ENCODE measurements around the gene DYNLRB2.

DYNLRB2 gene

GRCh38 chr16:80554033-80554432 lies 13.2 kb downstream of the DYNLRB2 start:
- no peak for DNase-seq

- no peak for DNase-seq
Observed at GRCh38 chr16:80556481-80556880, 15.7 kb downstream of the DYNLRB2 start.

DNA sequence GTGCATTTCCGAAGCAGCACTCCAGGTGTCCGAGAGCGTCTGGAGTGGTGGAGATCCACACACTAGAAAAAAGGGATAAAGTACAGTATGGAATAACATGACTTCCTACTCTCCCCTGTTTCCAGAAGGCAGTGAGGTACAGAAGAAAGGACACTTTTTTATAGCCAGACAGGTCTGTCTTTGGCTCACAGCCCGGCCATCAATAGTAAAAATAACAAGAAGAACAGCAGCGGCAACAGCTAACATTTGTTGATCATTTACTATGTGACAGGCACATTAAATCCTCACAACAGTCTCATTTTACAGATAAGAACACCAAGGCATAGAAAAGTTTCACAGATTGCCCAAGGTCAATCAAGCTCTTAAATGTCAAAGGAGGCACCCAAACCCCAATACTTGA lies 16.2 kb downstream of the DYNLRB2 start:
- DNase-seq: no peak

- DNase-seq: no peak
Observed at GRCh38 chr16:80559369-80559768, 18.6 kb downstream of the DYNLRB2 start.

- no peak for DNase-seq
Observed at GRCh38 chr16:80563066-80563465, 22.3 kb downstream of the DYNLRB2 start.

GRCh38 chr16:80564394-80564793 lies 23.6 kb downstream of the DYNLRB2 start:
- no peak for DNase-seq

GRCh38 chr16:80569440-80570105 lies 28.8 kb downstream of the DYNLRB2 start:
- peak; percentile 33 for DNase-seq

DNA sequence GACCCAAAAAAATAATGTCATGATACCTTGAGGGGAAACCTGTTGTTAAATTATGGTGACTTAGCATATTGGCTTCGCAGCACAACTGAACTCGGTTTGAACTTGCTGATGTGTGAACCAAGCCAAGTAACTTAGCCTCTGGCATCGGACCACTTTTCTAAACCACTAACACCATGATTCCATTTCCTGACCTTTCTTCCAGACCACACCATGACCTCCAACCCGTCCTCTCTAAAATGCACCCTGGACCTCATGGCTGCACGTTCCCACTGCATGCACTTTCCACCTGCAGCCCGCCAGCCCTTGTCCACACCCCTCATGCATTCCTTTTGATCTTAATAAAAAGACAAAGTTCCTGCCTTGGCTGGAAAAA lies 29.3 kb downstream of the DYNLRB2 start:
- DNase-seq: no peak

GRCh38 chr16:80573700-80574120 lies 32.9 kb downstream of the DYNLRB2 start:
- DNase-seq: no peak

- no peak for DNase-seq
Observed at GRCh38 chr16:80576343-80576912, 35.6 kb downstream of the DYNLRB2 start.

GRCh38 chr16:80577485-80578280 lies 36.9 kb downstream of the DYNLRB2 start:
- DNase-seq: no peak

DNA sequence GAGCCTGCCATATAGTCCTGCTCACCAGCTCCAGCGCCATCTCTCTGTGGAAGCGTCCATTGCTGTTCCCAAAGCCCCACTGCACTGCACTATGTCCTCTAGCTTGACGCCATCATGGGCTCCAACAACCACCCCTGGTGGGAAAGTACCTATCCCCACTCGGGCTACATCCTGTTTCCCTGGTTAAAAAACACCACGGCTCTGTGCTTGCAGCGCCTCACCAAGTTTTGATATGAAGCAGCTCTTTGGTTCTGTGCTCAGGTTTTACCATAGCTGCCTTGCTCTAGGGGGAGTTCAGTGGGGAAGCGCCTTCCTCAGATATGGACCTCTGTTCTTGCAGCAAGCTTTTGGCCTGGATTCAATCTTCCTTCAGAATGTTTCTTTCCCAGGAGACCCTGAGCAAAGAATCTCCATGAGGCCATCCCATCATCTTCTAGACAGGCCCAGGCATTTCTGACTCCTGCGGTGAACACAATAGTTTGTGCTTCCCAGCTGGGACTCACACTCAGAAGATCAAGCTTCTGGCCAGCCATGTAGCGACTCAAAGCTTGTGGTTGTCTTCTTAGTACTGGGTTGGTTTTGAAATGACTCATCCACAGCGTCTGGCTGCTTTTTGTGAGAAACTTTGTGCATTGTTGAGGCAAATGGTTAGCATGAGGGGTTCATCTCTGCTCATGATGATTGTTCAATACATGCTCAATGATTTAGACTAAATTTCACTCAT lies 39.5 kb downstream of the DYNLRB2 start:
- DNase-seq: no peak

- no peak for DNase-seq
Observed at GRCh38 chr16:80583466-80583865, 42.7 kb downstream of the DYNLRB2 start.

DNA sequence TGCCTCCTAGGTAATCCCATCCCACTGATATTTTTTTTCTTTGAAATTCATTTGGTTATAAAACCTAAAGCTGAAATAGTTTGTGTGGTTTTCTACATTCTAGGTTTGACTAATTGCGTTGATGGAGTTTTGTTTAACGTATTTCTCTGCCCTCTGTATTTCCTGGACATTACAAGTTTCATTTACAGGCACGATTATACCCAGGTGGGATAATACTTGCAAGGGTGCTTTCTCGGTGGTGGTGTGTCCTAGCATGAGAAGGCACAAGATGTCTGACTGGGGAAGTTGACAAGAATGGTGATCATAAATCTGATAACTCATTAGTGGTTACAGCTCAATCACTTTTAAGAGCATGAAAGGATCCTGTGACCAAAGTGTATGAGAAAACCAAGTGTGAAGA lies 45.0 kb downstream of the DYNLRB2 start:
- DNase-seq: no peak

DNA sequence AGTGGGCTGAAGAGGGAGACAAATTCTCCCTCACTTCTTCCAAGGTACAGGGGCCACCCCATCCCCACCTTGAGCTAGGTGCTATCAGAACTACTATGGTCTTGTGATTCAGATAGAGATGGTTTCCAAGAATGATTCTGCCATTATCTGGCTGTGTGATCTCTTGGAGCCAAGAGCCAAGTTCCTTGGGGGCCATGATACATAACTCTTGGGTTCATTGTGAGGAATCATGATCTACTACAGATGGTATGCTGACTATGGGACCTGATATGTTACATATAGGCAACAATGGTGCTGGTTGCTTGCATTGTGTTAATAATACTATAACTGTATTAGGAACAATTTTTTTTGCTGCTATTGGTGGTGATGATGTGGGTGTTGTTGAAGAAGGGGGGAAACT lies 45.7 kb downstream of the DYNLRB2 start:
- DNase-seq: no peak

GRCh38 chr16:80587071-80587470 lies 46.3 kb downstream of the DYNLRB2 start:
- no peak for DNase-seq

DNA sequence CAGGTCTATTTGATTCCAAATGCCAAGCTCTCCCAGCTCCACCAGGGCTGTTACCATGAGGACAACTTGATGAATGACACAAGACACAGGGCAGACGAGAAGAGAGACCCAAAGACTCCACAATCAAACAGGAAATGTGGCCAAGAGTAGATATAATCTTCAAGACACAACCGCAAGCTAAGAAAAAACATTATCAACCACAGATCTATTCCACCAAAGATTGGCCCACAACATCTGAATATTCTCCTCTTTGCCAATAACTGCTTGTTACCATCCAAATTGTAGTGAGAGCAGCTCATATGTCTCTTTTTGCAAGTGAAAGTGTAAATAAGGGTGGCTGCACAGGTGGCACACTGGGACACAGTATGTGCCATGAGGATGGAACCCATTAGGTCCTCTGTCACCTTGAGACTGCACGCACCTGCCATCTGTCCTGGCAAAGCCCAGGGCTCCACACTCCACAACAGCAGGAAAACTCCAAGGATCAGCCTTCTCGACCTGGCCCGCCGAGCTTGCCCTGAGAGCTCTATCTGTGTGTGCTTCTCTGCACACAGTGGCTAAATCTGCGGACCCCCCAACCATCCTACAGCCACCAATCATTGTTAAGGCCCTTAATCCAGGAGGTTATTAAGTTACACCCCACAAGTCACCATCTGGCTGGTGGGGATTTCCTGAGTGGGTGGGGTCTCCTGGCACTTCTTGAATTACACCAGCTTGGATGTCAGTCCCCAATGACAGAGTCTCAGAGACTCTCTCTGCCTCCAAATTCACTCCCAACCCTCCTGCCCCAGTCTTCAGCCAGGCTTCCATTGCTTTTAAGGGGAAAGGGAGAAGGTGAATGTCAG lies 50.5 kb downstream of the DYNLRB2 start:
- DNase-seq: peak; percentile 75

GRCh38 chr16:80592273-80592672 lies 51.5 kb downstream of the DYNLRB2 start:
- DNase-seq: no peak

DNA sequence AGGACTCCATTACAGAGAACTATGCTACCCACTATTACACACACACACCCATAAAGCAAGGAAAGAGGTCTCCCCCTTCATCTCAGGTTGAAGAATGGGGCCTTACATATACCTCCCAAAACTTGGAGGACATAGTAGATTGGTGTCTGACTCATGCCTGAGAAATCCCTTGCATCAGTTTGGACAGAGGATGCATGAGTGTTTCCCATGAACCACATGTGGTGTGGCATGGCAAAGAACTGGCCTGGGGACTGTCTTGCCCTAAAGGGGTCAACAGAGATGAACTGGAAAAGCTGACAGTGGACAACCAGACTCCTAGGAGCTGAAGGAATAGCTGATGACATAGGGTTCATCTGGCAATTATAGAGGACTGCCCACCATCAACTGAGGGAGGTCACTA lies 54.0 kb downstream of the DYNLRB2 start:
- DNase-seq: no peak

DNA sequence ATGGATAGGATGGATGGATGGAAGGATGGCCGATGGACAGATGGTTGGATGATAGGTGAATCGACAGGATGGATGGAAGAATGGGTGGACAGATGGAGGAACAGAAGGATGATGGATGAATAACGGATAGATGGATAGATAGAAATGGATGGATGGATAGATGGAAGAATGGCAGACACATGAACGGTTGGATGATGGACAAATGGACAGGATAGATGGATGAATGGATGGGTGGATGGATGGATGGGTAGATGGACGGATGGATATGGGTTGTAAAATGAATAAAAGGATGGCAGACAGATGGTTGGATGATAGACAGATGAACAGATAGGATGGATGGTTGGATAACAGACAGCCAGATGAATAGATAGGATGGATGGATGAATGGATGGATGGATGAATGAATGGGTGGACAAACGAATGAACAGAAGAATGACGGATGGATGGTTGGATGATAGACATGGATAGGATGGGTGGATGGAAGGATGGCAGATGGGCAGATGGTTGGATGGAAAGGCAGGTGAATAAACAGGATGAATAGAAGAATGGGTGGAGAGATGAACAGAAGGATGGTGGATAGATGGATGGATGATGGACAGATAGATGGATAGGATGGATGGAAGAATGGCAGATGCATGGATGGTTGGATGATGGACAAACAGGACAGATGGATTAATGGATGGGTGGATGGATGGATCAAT lies 55.9 kb downstream of the DYNLRB2 start:
- no peak for DNase-seq

DNA sequence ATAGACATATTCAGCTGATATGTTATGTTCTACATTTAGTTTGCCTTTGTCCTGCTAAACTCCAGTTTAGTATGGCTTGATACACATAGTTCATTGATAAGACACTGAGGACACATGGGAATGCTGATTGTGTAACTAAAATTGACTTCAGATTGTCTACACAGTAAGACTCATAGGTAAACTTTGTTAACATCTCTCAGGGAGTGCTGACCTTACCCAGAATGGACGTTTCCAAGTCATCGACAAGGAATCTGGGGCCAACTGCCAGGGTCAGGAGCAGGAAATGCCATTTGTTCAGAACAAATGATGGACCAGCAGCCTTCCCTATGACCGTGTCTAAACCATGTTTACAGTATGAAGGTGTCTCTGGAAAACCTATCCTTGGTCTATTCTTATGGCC lies 58.7 kb downstream of the DYNLRB2 start:
- no peak for DNase-seq

Measured in hematopoietic multipotent progenitor cell treated with erythropoietin and hydrocortisone succinate and interleukin-3 and kit ligand, for 6 days (in vitro differentiated cells).